Neutrophil (primary cell): ENCODE results near the gene CXCL16.

Experiments
- H3K27ac ChIP-seq: fragments of 200-600 bp; sonication (generic); 2 replicates; pipeline ENCODE4 v1.5.1; 2016; ENCODE audit warnings: mild to moderate bottlenecking, moderate library complexity
- H3K27me3 ChIP-seq: fragments of 200-600 bp; sonication (generic); 2 replicates; pipeline ENCODE4 v1.6.0; 2016; ENCODE audit warnings: mild to moderate bottlenecking
- H3K36me3 ChIP-seq: fragments of 200-600 bp; sonication (generic); 2 replicates; pipeline ENCODE4 v1.5.1; 2017
- H3K4me1 ChIP-seq, 2 experiments: fragments of 200-600 bp in 1 of 2; sonication (generic) in 1 of 2; 1 replicate in 1 of 2; 2 replicates in 1 of 2; pipeline versions ENCODE4 v1.5.1 to v1.6.1; 2013 to 2016; ENCODE audit warnings: low read depth in 1 of 2, low read length in 1 of 2, mild to moderate bottlenecking in 1 of 2, moderate library complexity in 1 of 2; ENCODE audit not compliant: control insufficient read depth in 1 of 2, insufficient read depth in 1 of 2
- H3K4me3 ChIP-seq, 2 experiments: fragments of 200-600 bp in 1 of 2; sonication (generic) in 1 of 2; 1 replicate in 1 of 2; 2 replicates in 1 of 2; pipeline ENCODE4 v1.5.1; 2013 to 2016; ENCODE audit warnings: low read depth in 1 of 2, low read length in 1 of 2, mild to moderate bottlenecking in 1 of 2, moderate library complexity in 1 of 2
- H3K9me3 ChIP-seq: fragments of 200-600 bp; sonication (generic); 2 replicates; pipeline ENCODE4 v1.5.1; 2016
- CTCF ChIP-seq: fragments of 200-600 bp; sonication (generic); IDR thresholded peaks from 2 replicates; pipeline ENCODE4 v1.5.1; 2016; ENCODE audit warnings: antibody characterized with exemption

The CXCL16 gene

GRCh38 chr17:4786106-4786511, 46.4 kb upstream of the CXCL16 start, which contains the start of gene VMO1:
Gene VMO1, minus strand, starts transcription at chr17:4786364. Its CDS starts 12 bp downstream, at chr17:4786352.
- no peak within 1 kb of the TSS for H3K4me3 ChIP-seq
- H3K27ac ChIP-seq = no peak within 1 kb of the TSS
- no peak for TF ChIP-seq CTCF
- H3K36me3 ChIP-seq = no peaks in the 10 kb centered on the region
- H3K9me3 ChIP-seq = no peaks in the 10 kb centered on the region
- peaks cover 24 to 34% of the 10 kb centered on the region in 2 experiments for H3K4me1 ChIP-seq
- peaks cover 96% of the 10 kb centered on the region for H3K27me3 ChIP-seq

- Histone ChIP-seq H3K36me3 (no peaks in the 10 kb centered on the region), H3K27me3 (peaks cover 96% of the 10 kb centered on the region), H3K4me3 (no peak overlapping the region), H3K4me1 (peaks cover 19 to 32% of the 10 kb centered on the region in 2 experiments), H3K9me3 (no peaks in the 10 kb centered on the region), H3K27ac (no peak overlapping the region)
- TF ChIP-seq CTCF = no peak
Measured at GRCh38 chr17:4785311-4786105, 45.8 kb upstream of the CXCL16 start.

DNA sequence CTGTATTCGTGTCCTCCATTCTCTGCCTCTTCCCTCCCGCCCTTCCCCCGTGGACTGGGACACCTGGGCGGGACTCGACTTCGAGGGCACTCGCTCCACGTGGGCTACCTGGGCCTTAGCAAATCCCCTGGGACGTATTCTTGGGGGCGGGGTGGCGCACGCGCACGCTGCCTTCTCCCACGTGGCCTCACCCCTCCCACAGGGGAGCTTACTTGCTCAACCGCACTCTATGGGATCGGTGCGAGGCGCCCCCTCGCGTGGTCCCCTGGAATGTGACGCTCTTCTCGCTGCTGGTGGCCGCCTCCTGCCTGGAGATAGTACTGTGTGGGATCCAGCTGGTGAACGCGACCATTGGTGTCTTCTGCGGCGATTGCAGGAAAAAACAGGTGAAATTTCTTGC, 42.9 kb upstream of the CXCL16 start:
- peak; percentile 17 for TF ChIP-seq CTCF
- H3K4me1 ChIP-seq = peaks cover 3 to 13% of the 10 kb centered on the region in 2 experiments
- H3K36me3 ChIP-seq = no peaks in the 10 kb centered on the region
- H3K27ac ChIP-seq = no peak overlapping the region
- H3K27me3 ChIP-seq = peaks cover 99% of the 10 kb centered on the region
- no peak overlapping the region for H3K4me3 ChIP-seq
- no peaks in the 10 kb centered on the region for H3K9me3 ChIP-seq

DNA sequence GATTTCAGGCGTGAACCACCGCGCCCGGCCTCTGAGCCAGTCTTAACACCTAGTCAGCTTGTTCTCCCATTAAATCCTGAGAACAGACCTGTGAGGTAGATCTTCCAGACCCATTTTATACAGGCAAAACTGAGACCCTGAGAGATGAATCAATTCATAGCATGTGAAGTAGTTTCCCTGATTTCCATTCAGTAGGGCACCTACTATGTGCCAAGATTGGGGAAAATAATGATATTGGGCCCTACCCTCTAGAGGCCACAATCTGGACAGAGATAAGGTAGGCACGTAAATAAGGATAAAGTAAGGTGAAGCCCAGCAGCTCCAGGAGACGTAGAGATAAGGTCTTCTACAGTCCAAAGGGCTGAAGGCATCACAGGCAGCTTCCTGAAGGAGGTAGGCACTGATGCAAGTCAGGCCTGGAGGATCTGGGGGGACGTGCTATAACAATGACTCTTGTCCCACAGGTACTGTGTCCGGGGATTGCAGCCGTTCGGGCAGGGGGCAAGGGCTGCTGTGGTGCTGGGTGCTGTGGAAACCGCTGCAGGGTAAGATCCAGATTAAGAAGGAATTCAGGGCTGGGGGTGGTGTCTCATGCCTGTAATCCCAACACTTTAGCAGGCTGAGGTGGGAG, 40.7 kb upstream of the CXCL16 start:
- Histone ChIP-seq H3K4me1 (peaks cover 0 to 3% of the 10 kb centered on the region in 2 experiments), H3K36me3 (no peaks in the 10 kb centered on the region), H3K27me3 (peaks cover 88% of the 10 kb centered on the region), H3K4me3 (no peak overlapping the region), H3K27ac (no peak overlapping the region), H3K9me3 (no peaks in the 10 kb centered on the region)
- TF ChIP-seq CTCF = no peak

GRCh38 chr17:4777969-4778760, 38.4 kb upstream of the CXCL16 start:
- Histone ChIP-seq H3K36me3 (no peaks in the 10 kb centered on the region), H3K9me3 (no peaks in the 10 kb centered on the region), H3K27me3 (peaks cover 73% of the 10 kb centered on the region), H3K4me3 (no peak overlapping the region), H3K4me1 (no peaks in the 10 kb centered on the region), H3K27ac (no peak overlapping the region)
- no peak for TF ChIP-seq CTCF
